Uterus (tissue), 2 donors: ENCODE results near the gene MEF2C.

Source experiments
- CTCF ChIP-seq, 4 experiments: fragments of 200-600 bp in 2 of 4; fragments of 450-650 bp in 2 of 4; sonication (generic) in 2 of 4; IDR thresholded peaks; one replicate each; pipeline ENCODE4 v1.5.1; 2016 to 2019; ENCODE audit warnings: antibody characterized with exemption in 4 of 4, mild to moderate bottlenecking in 2 of 4, moderate library complexity in 1 of 4
- POLR2A ChIP-seq, 2 donors: fragments of 450-650 bp; IDR thresholded peaks; one replicate each; pipeline ENCODE4 v1.6.1; 2016; ENCODE audit warnings: antibody characterized with exemption in 2 of 2, mild to moderate bottlenecking in 1 of 2, moderate library complexity in 1 of 2

DNA sequence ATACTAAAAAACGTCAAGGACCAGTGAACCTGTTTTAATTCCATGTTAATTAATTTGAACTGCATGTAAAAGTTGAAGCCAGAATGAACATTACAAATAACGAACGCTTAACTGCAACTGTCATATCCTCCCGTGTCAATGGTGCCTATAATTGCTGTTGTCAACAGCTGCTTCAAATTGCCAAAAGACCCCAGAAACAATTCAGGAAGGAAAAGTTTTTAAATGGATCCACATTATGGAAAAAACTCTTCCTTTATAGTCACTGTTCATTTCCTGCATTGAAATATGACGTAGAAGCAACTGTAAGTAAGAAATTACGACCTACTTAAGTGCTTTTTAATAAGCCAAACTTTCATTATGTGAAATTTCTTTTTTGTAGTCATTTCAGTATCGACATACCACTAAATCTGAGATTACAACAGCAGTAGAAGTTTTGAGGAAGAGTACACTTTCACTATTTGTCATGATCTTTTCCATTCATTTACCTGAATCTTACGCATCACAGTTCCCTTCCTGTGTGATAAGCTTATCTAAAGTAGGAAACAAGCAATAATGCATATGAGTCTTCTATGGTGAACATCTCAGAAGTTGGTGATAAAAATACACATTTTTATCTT lies 37.8 kb downstream of the MEF2C start:
- TF ChIP-seq POLR2A (IDR thresholded peaks at IDR 0.05) (no peak), CTCF (IDR thresholded peaks at IDR 0.05) (no peak)
